Measurements from ENCODE around the gene CCNDBP1. TPM values are rescaled to one million over a fixed set of nuclear protein-coding genes. Genes with fewer than 3 reads are reported as not detected.

CCNDBP1 gene
- total RNA-seq, 4 donors from 2014 or later, result 44.9 to 87.2 (median 69.6) TPM

DNA sequence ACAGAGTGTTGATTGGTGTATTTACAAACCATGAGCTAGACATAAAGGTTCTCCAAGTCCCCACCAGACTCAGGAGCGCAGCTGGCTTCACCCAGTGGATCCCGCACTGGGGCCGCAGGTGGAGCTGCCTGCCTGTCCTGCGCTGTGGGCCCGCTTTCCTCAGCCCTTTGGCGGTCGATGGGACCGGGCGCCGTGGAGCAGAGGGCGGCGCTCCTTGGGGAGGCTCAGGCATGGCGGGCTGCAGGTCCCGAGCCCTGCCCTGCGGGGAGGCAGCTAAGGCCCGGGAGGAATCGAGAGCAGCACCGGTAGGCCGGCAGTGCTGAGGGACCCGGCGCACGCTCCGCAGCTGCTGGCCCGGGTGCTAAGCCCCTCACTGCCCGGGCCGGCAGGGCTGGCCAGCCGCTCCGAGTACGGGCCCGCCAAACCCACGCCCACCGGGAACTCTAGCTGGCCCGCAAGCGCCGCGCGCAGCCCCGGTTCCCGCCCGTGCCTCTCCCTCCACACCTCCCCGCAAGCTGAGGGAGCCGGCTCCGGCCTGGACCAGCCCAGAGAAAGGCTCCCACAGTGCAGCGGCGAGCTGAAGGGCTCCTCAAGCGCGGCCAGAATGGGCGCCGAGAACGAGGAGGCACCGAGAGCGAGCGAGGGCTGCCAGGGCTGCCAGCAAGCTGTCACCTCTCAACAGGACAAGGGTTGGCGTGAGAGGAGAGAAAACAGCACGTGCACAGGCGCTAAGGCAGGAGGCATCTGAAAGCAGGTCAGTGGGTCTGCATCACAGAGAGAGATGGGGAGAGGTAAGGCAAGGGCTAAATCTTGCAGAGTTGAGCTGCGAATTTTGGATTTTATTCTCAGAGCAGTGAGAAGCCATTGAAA lies 41.5 kb downstream of the CCNDBP1 start:
- peaks cover 0 to 5% (median 0%) of the 10 kb centered on the region in 4 donors for H3K4me1 ChIP-seq
- 94% methylated on average over 24 of the region's 57 CpGs for WGBS

DNA sequence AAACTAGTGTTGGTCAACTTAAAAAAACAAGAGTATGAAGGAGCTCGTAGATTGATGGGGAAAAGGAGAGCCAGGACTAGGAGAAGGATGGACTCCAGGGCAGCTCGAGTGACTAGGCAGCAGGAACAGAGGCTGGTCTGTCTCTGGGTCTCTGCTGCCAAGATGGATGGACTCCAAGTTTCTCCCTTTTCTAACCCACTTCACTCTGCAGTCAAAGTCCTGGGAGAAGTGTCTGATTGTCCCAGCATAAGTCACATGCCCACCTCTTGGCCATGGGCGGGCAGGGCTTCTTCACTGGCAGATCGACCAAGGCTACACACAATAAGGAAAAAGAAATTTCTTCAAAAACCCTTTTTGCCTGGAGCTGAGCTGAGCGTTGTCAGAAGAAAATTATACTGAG lies 44.8 kb downstream of the CCNDBP1 start:
- intact Hi-C loops (cut with DNase I), result no loop called here
- no peaks in the 10 kb centered on the region for H3K9me3 ChIP-seq
- TF ChIP-seq POLR2AphosphoS5 (IDR thresholded peaks at IDR 0.05) (no peak), POLR2A (IDR thresholded peaks at IDR 0.05; ENCODE audit: low read depth) (no peak), EP300 (IDR thresholded peaks at IDR 0.05) (no peak)
- TF ChIP-seq, protein P1, sequence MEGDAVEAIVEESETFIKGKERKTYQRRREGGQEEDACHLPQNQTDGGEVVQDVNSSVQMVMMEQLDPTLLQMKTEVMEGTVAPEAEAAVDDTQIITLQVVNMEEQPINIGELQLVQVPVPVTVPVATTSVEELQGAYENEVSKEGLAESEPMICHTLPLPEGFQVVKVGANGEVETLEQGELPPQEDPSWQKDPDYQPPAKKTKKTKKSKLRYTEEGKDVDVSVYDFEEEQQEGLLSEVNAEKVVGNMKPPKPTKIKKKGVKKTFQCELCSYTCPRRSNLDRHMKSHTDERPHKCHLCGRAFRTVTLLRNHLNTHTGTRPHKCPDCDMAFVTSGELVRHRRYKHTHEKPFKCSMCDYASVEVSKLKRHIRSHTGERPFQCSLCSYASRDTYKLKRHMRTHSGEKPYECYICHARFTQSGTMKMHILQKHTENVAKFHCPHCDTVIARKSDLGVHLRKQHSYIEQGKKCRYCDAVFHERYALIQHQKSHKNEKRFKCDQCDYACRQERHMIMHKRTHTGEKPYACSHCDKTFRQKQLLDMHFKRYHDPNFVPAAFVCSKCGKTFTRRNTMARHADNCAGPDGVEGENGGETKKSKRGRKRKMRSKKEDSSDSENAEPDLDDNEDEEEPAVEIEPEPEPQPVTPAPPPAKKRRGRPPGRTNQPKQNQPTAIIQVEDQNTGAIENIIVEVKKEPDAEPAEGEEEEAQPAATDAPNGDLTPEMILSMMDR (IDR thresholded peaks at IDR 0.05), result no peak
- H3K4me1 ChIP-seq, result peaks cover 0 to 5% (median 0%) of the 10 kb centered on the region in 4 donors
- H3K36me3 ChIP-seq, result no peaks in the 10 kb centered on the region
- 79% methylated on average over 5 of the region's 5 CpGs for WGBS
- H3K27ac ChIP-seq (replicated peaks in 1 of 4), result peak overlapping the region in 3 of 4 donors; percentile 27 to 45 (median 27)
- no peak for DNase-seq (ENCODE audit: extremely low spot score)
- no peak overlapping the region for H3K4me3 ChIP-seq
- H3K27me3 ChIP-seq, result peaks cover 0 to 6% (median 2%) of the 10 kb centered on the region in 4 donors

More for the DNA sequence above, 41.5 kb downstream of the CCNDBP1 start:
- intact Hi-C loops (cut with DNase I), result no loop called here
- no peak for TF ChIP-seq POLR2AphosphoS5 (IDR thresholded peaks at IDR 0.05)
- H3K36me3 ChIP-seq, result no peaks in the 10 kb centered on the region
- DNase-seq (ENCODE audit: extremely low spot score), result no peak
- no peak overlapping the region for H3K4me3 ChIP-seq
- H3K27me3 ChIP-seq, result peaks cover 0 to 5% (median 2%) of the 10 kb centered on the region in 4 donors
- no peak overlapping the region for H3K27ac ChIP-seq (replicated peaks in 1 of 4)
- H3K9me3 ChIP-seq, result no peaks in the 10 kb centered on the region

DNA sequence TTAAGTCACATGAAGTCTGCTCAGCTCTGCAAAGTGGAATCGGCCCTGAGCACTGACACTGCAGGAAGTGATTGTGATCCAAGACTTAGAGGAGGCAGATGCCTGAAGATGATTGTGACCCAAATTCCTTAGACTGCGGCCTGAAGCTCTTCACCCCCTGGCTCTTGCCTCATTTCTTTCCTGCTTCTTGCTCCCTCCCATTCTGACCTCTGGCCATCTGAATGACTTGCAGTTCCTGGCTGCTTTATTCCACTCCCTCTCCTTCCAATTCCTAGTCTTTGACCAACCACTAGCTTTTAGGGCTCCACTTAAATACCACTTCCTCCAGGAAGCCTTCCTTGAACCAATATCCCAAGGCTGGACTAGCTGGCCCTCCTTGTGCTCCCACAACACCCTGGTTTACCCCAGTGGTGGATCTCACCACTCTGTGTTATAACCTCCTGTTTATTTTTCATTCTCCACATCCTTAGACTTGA lies 45.5 kb downstream of the CCNDBP1 start:
- H3K9me3 ChIP-seq, result no peaks in the 10 kb centered on the region
- TF ChIP-seq POLR2A (IDR thresholded peaks at IDR 0.05; ENCODE audit: low read depth) (no peak), POLR2AphosphoS5 (IDR thresholded peaks at IDR 0.05) (peak; percentile 17 to 47)
- peaks cover 0 to 6% (median 2%) of the 10 kb centered on the region in 4 donors for H3K27me3 ChIP-seq
- no peak overlapping the region for H3K4me3 ChIP-seq
- peak overlapping the region; percentile 41 to 63 (median 44) for H3K27ac ChIP-seq (replicated peaks in 1 of 4)
- no peak for DNase-seq (ENCODE audit: extremely low spot score)
- H3K36me3 ChIP-seq, result no peaks in the 10 kb centered on the region
- WGBS, result 58% methylated on average over 2 of the region's 2 CpGs
- intact Hi-C loops (cut with DNase I), result no loop called here
- peaks cover 0 to 5% (median 0%) of the 10 kb centered on the region in 4 donors for H3K4me1 ChIP-seq

DNA sequence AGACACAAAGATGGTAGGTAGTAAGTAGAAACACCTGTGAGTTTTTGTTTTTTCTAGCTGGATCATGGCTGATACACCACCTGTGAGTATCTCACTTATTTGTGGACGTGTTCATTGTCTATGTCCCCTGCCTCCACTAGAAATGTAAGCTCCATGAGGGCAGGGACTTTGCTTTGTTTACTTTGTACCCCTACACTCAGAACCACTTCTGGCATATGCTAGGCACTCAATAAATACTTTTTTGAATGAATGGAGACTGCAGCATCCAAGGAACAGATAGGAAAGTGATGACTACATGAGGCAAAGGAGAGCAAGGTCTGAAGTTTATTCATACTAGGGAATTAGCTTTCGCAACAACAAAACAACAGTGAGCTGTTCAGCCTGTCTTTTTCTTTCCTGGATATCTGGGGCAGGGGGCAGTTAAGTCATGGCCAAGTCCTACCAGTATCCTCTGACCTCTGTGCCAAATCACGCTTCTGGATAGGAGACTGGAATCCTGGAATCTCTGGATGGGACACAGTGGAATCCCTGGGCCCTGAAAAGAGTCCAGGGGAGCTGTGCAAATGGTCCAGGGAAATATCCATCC lies 47.2 kb downstream of the CCNDBP1 start:
- peaks cover 0 to 6% (median 2%) of the 10 kb centered on the region in 4 donors for H3K27me3 ChIP-seq
- TF ChIP-seq, protein P1 (IDR thresholded peaks at IDR 0.05), result no peak
- TF ChIP-seq EP300 (IDR thresholded peaks at IDR 0.05) (no peak), POLR2A (IDR thresholded peaks at IDR 0.05; ENCODE audit: low read depth) (no peak), POLR2AphosphoS5 (IDR thresholded peaks at IDR 0.05) (no peak)
- intact Hi-C loops (cut with DNase I), result no loop called here
- DNase-seq (ENCODE audit: extremely low spot score), result no peak
- H3K36me3 ChIP-seq, result no peaks in the 10 kb centered on the region
- peaks cover 0 to 5% (median 0%) of the 10 kb centered on the region in 4 donors for H3K4me1 ChIP-seq
- 87% methylated on average over 3 of the region's 3 CpGs for WGBS
- no peak overlapping the region for H3K4me3 ChIP-seq
- H3K9me3 ChIP-seq, result no peaks in the 10 kb centered on the region
- H3K27ac ChIP-seq (replicated peaks in 1 of 4), result no peak overlapping the region

DNA sequence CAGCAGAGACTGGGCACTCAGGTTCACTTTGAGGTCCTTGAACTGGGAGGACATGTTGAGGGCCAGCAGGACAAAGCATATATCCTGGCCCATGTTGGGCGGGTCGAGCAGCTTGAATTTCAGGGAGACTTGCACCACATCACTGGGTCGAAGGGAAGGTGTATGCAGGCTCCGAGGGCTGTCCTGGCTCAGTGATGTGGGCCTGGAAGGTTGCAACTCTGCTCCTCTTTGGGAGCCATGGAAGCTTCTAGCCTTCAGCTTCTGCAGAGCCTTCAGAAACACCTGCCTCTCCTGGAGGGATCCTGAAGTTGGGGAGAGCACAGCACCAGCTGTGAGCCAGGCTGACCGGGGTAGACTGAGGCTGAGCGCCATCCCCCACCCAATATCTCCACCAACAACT lies 50.3 kb downstream of the CCNDBP1 start:
- Histone ChIP-seq H3K4me3 (no peak overlapping the region), H3K27ac (replicated peaks in 1 of 4) (no peak overlapping the region), H3K9me3 (no peaks in the 10 kb centered on the region), H3K4me1 (peaks cover 0 to 5% (median under 1%) of the 10 kb centered on the region in 4 donors), H3K27me3 (peaks cover 0 to 23% (median 0%) of the 10 kb centered on the region in 4 donors), H3K36me3 (no peaks in the 10 kb centered on the region)
- DNase-seq (ENCODE audit: extremely low spot score), result no peak
- intact Hi-C loops (cut with DNase I), result no loop called here
- TF ChIP-seq, protein P1 (IDR thresholded peaks at IDR 0.05), result no peak
- no peak for TF ChIP-seq POLR2A (IDR thresholded peaks at IDR 0.05; ENCODE audit: low read depth)
- no peak for TF ChIP-seq POLR2AphosphoS5 (IDR thresholded peaks at IDR 0.05)
- no peak for TF ChIP-seq EP300 (IDR thresholded peaks at IDR 0.05)
- WGBS, result 95% methylated on average over 6 of the region's 6 CpGs
